HG02943 (cell line): ENCODE measurements around the gene ZNF316.
"Not testable (repeated sequence)": the region's sequence is repeated elsewhere in the genome, so short reads cannot be mapped to it uniquely, and the experiment has no call there.

ENCODE experiments used
- ATAC-seq: cut with Tn5 transposase; IDR thresholded peaks from one replicate; pipeline ENCODE4 v1.9.1; 2021; ENCODE audit warnings: mild to moderate bottlenecking, low read depth, moderate library complexity; ENCODE audit not compliant: unreplicated experiment

ZNF316 gene

GRCh38 chr7:6646465-6646864 lies 9.3 kb downstream of the ZNF316 start:
- ATAC-seq, result no peak

GRCh38 chr7:6647080-6647479 lies 10.0 kb downstream of the ZNF316 start:
- ATAC-seq, result no peak

DNA sequence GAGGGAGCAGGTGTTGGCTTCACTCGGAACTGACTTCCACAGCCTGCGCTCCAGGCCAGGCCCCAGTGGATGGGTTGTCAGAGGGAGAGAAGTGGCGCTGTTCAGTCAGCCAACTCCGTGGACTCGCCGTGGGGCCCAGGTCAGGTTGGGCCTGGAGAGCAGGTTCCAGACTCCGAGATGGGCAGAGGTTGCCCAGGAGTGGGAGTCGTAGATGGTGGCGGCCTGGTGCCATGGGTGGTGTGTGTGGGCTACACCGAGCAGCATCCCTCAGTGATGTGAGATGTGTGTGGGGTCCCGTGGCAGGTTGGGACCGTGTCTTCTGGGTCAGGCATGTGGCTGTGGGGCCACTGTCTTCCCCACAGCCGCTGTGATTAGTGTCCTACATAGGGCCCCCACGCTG lies 10.4 kb downstream of the ZNF316 start:
- no peak for ATAC-seq

- ATAC-seq, result no peak
Observed at GRCh38 chr7:6648066-6648814, 11.1 kb downstream of the ZNF316 start.

- no peak for ATAC-seq
Observed at GRCh38 chr7:6648815-6649104, 11.6 kb downstream of the ZNF316 start.

- no peak for ATAC-seq
Observed at GRCh38 chr7:6649241-6649961, 12.3 kb downstream of the ZNF316 start.

- ATAC-seq, result no peak
Observed at GRCh38 chr7:6650086-6650485, 13.0 kb downstream of the ZNF316 start.

DNA sequence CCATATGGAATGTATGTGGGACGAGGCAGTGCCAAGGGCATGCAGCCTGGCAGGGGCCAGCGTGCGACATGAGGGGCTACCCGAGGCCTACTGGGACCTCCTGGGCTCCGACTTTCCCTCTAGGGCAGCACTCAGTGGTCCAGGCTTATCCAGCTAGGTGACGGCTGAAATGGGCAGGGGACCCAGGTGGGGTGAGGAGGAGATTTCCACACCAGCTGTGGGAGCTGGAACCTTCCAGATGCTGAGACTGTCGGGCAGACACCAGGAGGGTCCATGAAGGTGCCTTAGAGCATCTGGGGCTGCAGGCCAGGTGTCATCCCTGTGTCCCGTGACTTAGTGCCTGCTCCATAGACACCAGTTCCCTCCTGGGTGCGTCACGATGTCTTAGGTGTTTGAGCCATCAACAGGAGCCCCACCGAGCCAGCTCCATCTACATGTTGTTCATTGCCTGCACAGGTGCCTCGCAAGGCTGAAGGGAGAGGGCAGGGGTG lies 13.4 kb downstream of the ZNF316 start:
- ATAC-seq, result no peak

DNA sequence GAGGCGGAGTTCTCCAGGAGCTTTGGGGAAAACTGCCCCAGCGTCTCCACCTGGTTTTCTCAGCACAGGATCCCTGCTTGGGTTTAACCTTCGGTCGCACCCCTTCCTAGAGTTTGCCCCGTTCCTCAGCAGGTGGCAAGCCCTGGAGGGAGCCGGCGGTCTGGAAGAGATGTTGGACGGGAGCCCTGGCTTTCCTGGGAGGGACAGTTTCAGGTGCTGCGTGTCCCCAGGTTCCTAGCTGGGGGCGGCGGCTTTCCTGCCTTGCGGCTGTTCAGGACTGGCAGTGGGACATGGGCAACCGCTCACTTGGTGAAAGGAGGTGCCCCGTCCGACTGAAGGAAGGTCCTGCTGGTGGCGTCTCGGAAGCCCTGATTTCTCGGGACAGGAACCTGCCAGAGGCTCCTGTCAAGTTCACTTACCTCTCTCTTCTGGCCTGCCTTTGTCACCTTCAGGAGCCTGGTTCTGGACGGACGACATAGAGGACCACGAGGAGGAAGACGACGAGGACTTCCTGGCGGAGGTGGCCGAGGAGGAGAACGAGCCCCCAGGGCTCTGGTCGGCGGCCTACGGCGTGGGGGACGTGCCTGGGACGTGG lies 14.8 kb downstream of the ZNF316 start:
- ATAC-seq, result no peak

GRCh38 chr7:6652446-6653011 lies 15.4 kb downstream of the ZNF316 start:
- no peak for ATAC-seq

- ATAC-seq, result no peak
Observed at GRCh38 chr7:6653071-6654003, 16.2 kb downstream of the ZNF316 start.

DNA sequence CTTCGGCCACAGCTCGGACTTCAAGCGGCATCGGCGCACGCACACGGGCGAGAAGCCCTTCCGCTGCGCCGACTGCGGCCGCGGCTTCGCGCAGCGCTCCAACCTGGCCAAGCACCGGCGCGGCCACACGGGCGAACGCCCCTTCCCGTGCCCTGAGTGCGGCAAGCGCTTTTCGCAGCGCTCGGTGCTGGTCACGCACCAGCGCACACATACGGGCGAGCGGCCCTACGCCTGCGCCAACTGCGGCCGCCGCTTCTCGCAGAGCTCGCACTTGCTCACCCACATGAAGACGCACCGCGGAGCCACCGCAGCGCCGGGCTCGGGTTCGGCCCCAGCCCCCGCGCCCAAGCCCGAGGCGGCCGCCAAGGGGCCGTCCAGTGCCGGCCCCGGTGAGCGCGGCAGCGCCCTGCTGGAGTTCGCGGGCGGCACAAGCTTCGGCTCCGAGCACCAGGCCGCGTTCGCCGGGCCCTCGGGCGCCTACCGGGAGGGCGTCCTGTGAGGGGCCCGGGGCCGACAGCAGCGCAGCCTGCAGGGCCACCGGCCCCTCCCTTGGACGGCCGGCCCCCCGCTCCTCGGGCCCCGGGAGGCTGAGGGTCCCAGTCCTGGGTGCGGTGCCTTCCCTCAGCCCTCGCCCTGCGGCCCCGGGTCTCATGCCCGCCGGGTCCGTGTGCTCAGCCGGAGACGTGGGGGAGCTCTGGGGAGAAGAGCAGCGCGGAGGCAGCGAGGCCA lies 17.2 kb downstream of the ZNF316 start:
- ATAC-seq, result no peak

- ATAC-seq, result no peak
Observed at GRCh38 chr7:6654842-6655610, 17.9 kb downstream of the ZNF316 start.

- ATAC-seq, result no peak
Observed at GRCh38 chr7:6655636-6656385, 18.7 kb downstream of the ZNF316 start.

DNA sequence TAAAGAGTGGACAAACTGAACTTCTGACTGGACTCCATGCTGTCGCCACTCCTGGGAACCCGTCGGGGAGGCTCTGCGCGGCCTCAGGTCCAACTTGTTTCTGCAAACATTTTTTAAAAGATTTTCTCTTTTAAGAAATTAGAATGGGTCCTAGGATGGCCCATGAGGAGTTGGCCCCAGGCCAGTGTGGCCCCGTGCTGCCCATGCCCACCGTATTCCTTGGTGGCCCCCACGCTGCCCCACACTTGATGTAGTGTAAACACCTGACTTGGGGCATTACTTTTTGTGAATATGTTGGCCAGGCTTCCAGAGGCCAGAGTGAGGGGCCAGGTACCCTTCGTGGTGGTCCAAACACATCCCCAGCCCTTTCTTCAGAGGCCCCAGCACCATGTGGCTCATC lies 19.3 kb downstream of the ZNF316 start:
- no peak for ATAC-seq

- ATAC-seq, result no peak
Observed at GRCh38 chr7:6658618-6659345, 21.7 kb downstream of the ZNF316 start.

DNA sequence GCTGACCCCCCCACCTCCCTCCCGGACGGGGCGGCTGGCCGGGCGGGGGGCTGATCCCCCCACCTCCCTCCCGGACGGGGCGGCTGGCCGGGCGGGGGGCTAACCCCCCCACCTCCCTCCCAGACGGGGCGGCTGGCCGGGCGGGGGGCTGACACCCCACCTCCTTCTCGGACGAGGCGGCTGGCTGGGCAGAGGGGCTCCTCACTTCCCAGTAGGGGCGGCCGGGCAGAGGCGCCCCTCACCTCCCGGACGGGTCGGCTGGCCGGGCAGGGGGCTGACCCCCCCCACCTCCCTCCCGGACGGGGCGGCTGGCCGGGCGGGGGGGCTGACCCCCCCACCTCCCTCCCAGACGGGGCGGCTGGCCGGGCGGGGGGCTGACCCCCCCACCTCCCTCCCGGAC lies 33.7 kb downstream of the ZNF316 start:
- ATAC-seq, result not testable (repeated sequence)
